ENCODE data around the gene CCDC71L.

CCDC71L gene

GRCh38 chr7:106659166-106659962 is 1.6 kb downstream of the CCDC71L start:
- no peak for DNase-seq (ENCODE audit: low read depth)

DNA sequence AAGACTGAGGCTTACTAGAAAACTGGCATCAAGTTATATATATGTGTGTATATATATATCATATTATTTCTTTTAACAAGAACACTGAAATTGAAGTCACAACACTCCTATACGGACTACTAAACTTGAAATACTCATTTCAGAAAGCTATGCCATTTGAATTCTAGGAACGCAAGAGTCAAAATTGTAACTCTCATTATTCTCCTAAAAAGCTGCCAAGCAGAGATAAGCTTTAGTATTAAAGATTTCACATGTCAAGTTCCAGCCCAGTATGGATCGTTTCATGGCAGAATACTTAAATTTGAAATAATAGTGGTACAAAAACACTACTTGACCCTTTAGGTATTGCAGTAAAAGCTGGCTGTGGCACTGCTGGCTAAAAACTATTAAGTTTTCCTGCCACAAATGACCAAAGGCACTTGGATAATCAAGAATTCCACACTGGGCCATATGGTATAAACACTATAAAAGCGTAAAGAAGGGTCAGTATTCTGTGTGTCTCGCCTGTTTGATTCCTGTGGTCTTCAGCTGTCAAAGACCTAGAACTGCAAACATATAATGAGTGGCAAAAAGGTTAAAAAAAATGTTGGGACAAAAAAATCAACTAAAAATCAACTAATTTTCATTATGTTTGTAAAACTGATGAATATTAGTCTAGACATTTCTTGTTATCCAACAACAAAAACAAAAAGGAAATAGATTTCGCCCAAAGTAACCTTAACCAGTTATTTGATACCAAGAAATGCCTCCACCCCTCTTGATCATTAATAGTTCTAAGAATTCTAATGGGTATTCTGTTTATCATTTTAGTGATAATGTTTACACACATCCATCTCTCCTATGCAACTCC is 2.4 kb downstream of the CCDC71L start:
- DNase-seq (ENCODE audit: low read depth): no peak

DNA sequence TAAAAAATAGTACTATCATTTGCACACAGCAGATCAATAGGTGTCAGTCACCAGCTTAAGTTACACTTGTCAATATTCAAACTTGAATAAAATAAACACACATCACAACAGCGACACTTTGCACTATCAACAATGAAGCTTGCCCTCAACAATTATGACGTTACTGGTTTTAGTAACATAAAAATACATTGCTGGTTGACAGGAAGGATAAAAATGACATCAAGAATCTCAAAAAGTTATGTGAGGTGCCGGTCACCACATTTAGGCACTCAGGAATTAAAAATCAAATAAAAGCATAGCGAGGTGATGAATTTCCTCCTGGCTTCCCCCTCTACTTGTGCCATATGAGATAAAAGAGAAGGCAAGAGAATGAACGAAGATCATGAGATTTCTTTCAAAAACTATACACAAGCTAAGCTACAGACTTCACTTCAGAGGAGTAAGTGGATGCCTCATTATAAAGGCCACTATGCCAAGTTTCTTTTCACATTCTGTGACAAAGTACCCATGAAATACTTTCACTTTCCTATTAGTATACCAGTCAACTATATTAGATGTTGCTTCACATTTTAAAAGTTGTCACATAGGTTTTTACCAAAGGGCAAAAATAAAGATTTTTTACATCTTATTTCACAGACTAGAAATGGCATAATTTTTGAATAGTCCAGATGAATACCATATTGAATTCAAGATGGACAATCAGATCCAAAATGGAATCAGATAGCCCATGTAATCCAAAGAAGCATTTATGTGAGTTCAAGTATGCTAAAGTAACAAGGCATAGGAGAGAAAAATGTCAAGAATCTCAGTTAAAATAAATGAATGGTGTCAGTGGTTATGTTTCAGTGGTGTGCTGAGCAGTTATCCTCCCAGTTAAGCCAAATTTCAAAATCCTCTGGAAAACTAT is 3.6 kb downstream of the CCDC71L start:
- no peak for DNase-seq (ENCODE audit: low read depth)

DNA sequence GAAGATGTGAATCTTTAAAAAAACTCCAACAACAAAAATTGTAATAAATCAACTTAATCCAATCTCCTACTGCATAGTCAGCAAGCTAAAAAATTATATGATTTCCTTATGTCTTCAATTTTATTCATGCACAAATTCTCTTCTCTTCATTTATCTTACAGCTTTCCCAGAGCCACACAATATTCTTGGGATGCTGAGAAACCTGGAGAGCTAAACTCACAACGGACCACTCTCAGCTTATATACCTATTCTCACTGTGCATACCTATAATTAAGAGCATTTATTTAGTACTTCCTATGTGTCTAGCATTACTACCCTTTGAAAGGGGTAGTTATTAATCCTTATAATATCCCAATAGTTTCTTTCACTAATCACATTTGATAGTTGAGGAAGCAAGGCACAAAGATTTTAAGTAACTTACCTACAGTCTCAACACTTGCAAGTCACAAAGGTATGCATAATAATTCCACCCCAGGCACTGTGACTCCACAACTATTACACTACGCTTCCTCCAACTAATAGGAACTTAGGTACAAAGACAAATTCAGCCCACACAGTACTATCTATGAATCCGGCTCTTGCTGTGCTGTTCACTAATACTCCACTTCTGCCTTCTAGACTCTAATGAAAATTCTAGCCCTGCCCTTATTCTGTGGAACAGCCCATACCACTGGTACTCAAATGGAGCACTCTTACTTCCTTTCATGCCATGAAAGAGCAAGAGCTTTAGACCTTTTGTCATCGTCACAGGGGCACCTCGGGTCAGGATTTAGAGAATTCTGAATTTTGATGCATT is 5.1 kb downstream of the CCDC71L start:
- no peak for DNase-seq (ENCODE audit: low read depth)

GRCh38 chr7:106653488-106653887 is 7.5 kb downstream of the CCDC71L start:
- no peak for DNase-seq (ENCODE audit: low read depth)

DNA sequence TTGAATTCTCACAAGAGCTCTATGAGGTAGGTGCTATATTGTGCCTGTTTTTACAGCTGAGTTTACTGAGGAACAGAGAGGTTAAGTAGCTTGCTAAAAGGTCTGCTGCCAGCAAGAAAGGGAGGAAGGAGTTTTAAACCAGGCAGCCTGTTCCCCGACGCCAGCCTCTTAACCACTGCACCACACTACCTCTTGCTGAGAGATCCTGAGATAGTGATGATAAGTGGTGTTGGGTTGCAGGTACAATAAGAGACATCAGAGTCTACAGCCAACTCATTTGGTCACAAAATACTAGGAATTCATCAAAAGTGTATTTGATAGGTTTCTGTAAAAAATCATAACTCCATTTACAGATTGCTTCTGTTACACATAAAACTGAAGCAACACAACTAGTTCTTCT is 8.0 kb downstream of the CCDC71L start:
- no peak for DNase-seq (ENCODE audit: low read depth)

- no peak for DNase-seq (ENCODE audit: low read depth)
Observed at GRCh38 chr7:106652092-106652491, 8.9 kb downstream of the CCDC71L start.

- no peak for DNase-seq (ENCODE audit: low read depth)
Observed at GRCh38 chr7:106646256-106646655, 14.7 kb downstream of the CCDC71L start.

GRCh38 chr7:106644999-106645398 is 16.0 kb downstream of the CCDC71L start:
- no peak for DNase-seq (ENCODE audit: low read depth)

DNA sequence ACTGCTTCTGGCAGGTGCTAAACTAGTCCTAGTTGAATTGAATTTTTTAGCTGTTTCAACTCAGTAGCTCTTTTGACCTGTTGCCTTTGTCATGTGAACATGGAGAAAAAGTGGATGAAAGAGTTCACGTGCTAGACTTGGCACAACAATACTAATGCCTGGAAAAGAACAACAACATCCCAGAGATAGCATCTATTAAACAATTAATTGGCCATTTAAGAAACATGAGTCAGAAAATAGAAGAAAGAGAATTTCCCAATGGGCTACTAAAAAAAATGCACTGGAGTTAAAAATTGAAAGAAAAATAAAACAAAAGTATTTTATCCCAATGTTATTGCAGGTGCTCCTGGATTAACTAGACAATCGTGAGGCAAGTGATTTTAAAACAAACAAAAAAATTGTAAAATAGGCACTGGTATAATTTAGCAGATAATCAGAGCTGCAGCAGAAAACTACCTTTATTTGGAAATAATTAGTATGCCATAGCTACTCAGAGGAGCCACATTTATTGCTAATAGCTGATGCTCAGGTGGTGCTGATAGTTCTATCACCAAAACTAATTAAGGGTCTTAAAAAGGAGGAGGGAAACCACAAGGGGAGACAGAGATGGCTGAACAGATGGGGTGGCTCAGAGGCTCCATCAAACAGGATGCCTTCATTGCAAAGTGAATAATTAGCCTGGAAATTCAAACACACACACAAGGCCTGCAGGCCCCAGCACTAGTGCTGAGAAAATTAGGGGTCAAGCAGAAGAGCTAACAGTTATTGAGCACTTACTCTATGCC is 17.6 kb downstream of the CCDC71L start:
- no peak for DNase-seq (ENCODE audit: low read depth)

- no peak for DNase-seq (ENCODE audit: low read depth)
Observed at GRCh38 chr7:106641416-106641815, 19.5 kb downstream of the CCDC71L start.

- no peak for DNase-seq (ENCODE audit: low read depth)
Observed at GRCh38 chr7:106640368-106641141, 20.4 kb downstream of the CCDC71L start.

DNA sequence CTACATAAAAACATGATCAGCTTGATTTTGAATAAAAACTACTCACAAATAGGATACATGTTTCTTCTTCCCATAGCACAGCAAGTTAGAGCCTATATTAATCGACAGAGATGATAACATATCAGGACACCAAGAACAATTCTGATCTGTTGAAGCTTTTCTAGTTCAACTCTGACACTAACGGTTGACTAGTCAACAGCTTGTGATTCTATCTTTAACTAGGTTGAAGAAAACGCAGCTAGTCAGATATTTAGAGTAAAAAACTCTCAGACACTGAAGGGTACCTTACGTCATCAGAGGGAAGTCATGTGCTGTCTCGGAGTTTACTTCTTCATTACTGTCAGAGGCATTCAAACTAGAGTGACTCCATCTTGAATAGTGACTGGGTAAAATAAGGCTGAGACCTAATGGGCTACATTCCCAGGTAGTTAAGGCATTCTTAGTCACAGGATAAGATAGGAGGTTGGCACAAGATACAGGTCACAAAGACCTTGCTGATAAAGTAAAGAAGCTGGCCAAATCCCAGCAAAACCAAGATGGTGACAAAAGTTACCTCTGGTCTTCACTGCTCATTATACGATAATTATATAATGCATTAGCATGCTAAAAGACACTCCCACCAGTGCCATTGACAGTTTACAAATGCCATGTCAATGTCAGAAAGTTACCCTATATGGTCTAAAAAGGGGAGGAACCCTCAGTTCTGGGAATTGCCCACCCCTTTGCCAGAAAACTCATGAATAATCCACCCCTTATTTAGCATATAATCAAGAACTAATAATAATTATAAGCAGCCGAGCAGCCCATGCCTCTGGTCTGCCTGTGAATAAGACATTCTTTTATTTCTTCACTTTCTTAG is 21.3 kb downstream of the CCDC71L start:
- DNase-seq (ENCODE audit: low read depth): no peak

DNA sequence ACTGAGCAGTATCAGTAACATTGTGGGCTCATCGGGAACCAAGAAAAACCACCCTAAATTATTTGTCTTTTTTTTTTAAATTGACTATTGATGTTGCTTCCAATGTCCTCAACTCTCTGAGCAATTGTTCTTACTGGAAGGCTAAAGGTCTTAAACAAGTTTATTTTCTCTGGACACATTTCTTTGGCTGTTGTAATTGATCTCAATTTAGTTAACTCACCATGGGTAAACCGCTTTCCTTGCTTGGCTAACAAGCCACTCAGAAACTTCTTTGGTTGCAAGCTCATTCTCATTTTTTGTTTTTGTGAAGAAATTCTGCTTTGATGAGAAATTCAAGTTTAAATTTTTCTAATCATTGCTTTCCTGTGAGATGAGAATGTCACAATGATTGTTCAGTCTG is 25.5 kb downstream of the CCDC71L start:
- no peak for DNase-seq (ENCODE audit: low read depth)

DNA sequence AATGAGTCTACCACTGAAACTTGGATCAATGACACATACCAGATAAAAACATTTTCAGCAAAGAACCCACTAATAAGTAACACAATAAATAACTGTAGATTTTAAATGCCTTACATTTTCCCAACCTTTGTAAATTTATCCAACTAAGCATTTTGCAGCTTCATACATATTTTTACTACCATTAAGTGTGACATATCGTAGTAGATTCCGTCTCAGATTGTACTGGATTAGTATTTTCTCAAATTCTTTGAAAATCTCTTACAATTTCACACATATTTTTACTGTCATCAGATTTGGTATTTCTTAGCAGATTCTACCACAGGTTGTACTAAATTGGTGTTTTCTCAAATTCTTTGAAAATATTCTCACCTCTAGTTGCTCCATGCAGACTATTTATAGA is 26.0 kb downstream of the CCDC71L start:
- DNase-seq (ENCODE audit: low read depth): no peak

GRCh38 chr7:106630648-106631047 is 30.3 kb downstream of the CCDC71L start:
- no peak for DNase-seq (ENCODE audit: low read depth)

DNA sequence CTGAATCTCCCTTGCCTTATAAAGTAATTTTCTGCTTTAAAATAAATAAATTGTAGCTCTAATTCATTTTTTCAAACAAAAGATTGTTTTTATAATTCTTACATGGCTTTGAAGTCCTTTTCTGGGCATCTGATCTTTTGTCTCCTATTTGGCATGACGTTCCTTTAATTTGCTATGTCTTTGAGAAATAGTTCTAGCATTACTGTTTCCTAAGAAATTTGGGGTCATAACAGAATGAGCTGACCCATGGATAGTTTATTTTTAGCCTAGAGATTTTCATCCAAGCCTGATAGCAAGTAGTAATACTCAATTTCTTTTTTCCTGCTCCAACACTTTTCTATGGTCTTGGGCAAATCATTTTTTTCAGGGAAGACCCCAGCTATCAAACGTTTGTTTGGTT is 31.4 kb downstream of the CCDC71L start:
- no peak for DNase-seq (ENCODE audit: low read depth)

DNA sequence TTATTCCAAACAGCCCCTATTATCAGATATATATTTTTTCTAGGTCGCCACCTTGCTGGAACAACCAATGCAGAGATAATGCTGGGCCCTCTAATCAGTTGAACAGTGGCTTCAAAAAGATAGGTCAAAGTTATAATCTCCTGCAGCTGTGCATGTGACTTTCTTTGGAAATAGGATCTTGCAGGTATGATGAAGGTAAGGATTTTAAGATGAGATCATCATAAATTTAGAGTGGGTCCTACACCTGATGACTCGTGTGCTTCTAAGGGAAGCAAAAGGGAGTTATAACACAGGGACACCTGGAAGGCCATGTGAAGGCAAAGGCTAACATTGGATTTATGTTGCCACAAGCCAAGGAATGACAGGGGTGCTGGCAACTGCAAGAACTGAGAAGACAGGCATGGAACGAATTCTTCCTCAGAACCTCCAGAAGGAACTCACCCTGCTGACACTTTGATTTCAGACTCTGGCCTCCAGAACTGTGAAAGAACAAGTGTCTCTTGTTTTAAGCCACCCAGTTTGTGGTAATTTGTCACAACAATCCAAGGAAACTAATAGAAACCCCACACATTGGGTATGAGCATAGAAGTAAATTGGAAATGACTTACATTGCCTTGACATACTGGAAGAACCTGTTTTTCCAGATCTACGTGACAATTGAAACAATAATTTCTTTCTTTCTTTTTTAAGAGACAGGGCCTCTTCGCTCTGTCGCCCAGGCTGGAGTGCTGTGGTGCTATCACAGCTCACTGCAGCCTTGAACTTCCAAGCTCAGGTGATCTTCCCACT is 34.4 kb downstream of the CCDC71L start:
- no peak for DNase-seq (ENCODE audit: low read depth)
